Thoracic aorta (tissue), 2 donors: ENCODE measurements around the gene CYTH1. TPM values are rescaled to one million over a fixed set of nuclear protein-coding genes. Genes with fewer than 3 reads are reported as not detected.

ENCODE experiments used
- ATAC-seq: fragments of 150-250 bp; one replicate; pipeline ENCODE4 v1.8.0; 2017; ENCODE audit warnings: low read depth; ENCODE audit not compliant: insufficient number of reproducible peaks, low FRiP score
- DNase-seq: peaks from one replicate; pipeline ENCODE4 v3.0.0-alpha.2; 2020; ENCODE audit warnings: low spot score
- H3K27ac ChIP-seq, 2 donors: fragments of 200-600 bp; sonication (generic); 1 replicate in 1 of 2; 2 replicates in 1 of 2; pipeline ENCODE4 v1.5.1; 2016; ENCODE audit warnings: mild to moderate bottlenecking in 2 of 2, moderate library complexity in 2 of 2
- H3K27me3 ChIP-seq: fragments of 200-600 bp; sonication (generic); replicated peaks from 2 replicates; pipeline ENCODE4 v1.6.0; 2016; ENCODE audit warnings: mild to moderate bottlenecking; ENCODE audit not compliant: insufficient read depth
- H3K36me3 ChIP-seq: fragments of 200-600 bp; sonication (generic); one replicate; pipeline ENCODE4 v1.5.1; 2016
- H3K4me1 ChIP-seq, 2 donors: fragments of 200-600 bp; sonication (generic); 1 replicate in 1 of 2; 2 replicates in 1 of 2; pipeline versions ENCODE4 v1.5.1 to v1.6.0; 2016; ENCODE audit warnings: low read depth in 2 of 2, mild to moderate bottlenecking in 1 of 2; ENCODE audit not compliant: control insufficient read depth in 1 of 2
- H3K4me3 ChIP-seq: fragments of 200-600 bp; sonication (generic); 2 replicates; pipeline ENCODE4 v1.5.1; 2016; ENCODE audit warnings: mild to moderate bottlenecking
- H3K9me3 ChIP-seq: fragments of 200-600 bp; sonication (generic); 2 replicates; pipeline ENCODE4 v1.5.1; 2016
- CTCF ChIP-seq: fragments of 200-600 bp; sonication (generic); IDR thresholded peaks from one replicate; pipeline ENCODE4 v1.5.1; 2019; ENCODE audit warnings: antibody characterized with exemption
- total RNA-seq, 2 donors: library from RNA; depleted of rRNA; stranded (reverse); fragments of >200 nt; gene quantifications; one replicate each; pipeline versions ENCODE4 v1.1.0 to v1.2.3, GENCODE V29; 2016

CYTH1 gene
- total RNA-seq, 2 donors from 2014 or later = 79.2 to 79.4 TPM

GRCh38 chr17:78746949-78747269, 35.2 kb downstream of the CYTH1 start:
- no peaks in the 10 kb centered on the region for H3K36me3 ChIP-seq
- ATAC-seq (no peak), DNase-seq (no peak)
- no peak overlapping the region for H3K27ac ChIP-seq
- no peaks in the 10 kb centered on the region for H3K9me3 ChIP-seq
- peaks cover 7 to 15% of the 10 kb centered on the region in 2 donors for H3K4me1 ChIP-seq
- no peak overlapping the region for H3K4me3 ChIP-seq
- TF ChIP-seq CTCF = no peak
- H3K27me3 ChIP-seq = no peaks in the 10 kb centered on the region

- no peak for TF ChIP-seq CTCF
- ATAC-seq (no peak), DNase-seq (no peak)
- H3K36me3 ChIP-seq = no peaks in the 10 kb centered on the region
- H3K27me3 ChIP-seq = no peaks in the 10 kb centered on the region
- peaks cover 7 to 15% of the 10 kb centered on the region in 2 donors for H3K4me1 ChIP-seq
- H3K27ac ChIP-seq = no peak overlapping the region
- H3K9me3 ChIP-seq = no peaks in the 10 kb centered on the region
- no peak overlapping the region for H3K4me3 ChIP-seq
Observed at GRCh38 chr17:78746263-78746948, 35.7 kb downstream of the CYTH1 start.

- ATAC-seq (no peak), DNase-seq (no peak)
- peak; percentile 59 for TF ChIP-seq CTCF
- no peak overlapping the region for H3K27ac ChIP-seq
- H3K36me3 ChIP-seq = no peaks in the 10 kb centered on the region
- H3K4me1 ChIP-seq = peaks cover 7 to 15% of the 10 kb centered on the region in 2 donors
- H3K9me3 ChIP-seq = no peaks in the 10 kb centered on the region
- H3K4me3 ChIP-seq = no peak overlapping the region
- no peaks in the 10 kb centered on the region for H3K27me3 ChIP-seq
Observed at GRCh38 chr17:78745407-78746088, 36.5 kb downstream of the CYTH1 start.

- Histone ChIP-seq H3K4me3 (no peak overlapping the region), H3K4me1 (peaks cover 6 to 7% of the 10 kb centered on the region in 2 donors), H3K27ac (no peak overlapping the region), H3K36me3 (no peaks in the 10 kb centered on the region), H3K27me3 (no peaks in the 10 kb centered on the region), H3K9me3 (no peaks in the 10 kb centered on the region)
- ATAC-seq (no peak), DNase-seq (no peak)
- TF ChIP-seq CTCF = no peak
Observed at GRCh38 chr17:78742901-78743300, 39.2 kb downstream of the CYTH1 start.

- H3K27me3 ChIP-seq = no peaks in the 10 kb centered on the region
- no peak for ATAC-seq
- no peak for DNase-seq
- no peaks in the 10 kb centered on the region for H3K9me3 ChIP-seq
- no peaks in the 10 kb centered on the region for H3K36me3 ChIP-seq
- no peak overlapping the region for H3K27ac ChIP-seq
- H3K4me1 ChIP-seq = peaks cover 6 to 16% of the 10 kb centered on the region in 2 donors
- H3K4me3 ChIP-seq = no peak overlapping the region
- TF ChIP-seq CTCF = no peak
Observed at GRCh38 chr17:78741644-78742284, 40.3 kb downstream of the CYTH1 start.
